ENCODE results near the gene PLA2G4E.
A peak's percentile ranks its signal among the peaks of the same experiment; 100 is the strongest.

PLA2G4E gene

DNA sequence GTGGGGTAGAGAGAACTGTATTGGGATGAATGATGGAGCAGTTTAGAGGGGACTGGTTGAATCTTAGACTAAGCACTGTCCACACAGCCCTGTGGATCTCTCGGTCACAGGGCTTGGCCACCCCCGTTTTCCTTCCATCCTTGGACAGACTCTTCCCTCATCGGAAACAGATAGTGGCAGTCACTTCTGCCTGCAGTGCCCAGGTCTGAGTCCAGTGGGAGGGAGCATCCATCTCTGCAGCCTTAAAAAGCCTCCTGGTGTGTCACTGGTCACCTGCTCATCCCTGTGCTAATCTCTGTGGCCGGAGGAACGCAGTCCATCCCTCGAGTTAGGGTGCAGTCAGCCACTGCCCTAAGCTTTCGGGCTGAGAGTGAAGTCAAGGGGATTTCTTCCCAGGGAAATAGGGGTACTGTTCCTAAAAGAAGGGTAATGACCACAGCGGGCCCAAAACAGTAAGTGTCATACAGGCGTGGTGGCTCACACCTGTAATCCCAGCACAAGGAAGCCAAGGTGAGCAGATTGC is 41.5 kb upstream of the PLA2G4E start:
- Histone ChIP-seq H3K27me3 (replicated peaks; ENCODE audit: control insufficient read depth, insufficient read depth, low read length) (no peaks in the 10 kb centered on the region; the same call in 1 of the 2 replicates), H3K4me3 (replicated peaks; ENCODE audit: low read depth, low read length) (no peak overlapping the region), H3K36me3 (ENCODE audit: control insufficient read depth, insufficient read depth, low read length) (no peaks in the 10 kb centered on the region)
- no peak for TF ChIP-seq CTCF (IDR thresholded peaks at IDR 0.05; ENCODE audit: insufficient read depth, low read length, poor library complexity, severe bottlenecking)
- no peak for DNase-seq (ENCODE audit: extremely low read depth, insufficient read length)

DNA sequence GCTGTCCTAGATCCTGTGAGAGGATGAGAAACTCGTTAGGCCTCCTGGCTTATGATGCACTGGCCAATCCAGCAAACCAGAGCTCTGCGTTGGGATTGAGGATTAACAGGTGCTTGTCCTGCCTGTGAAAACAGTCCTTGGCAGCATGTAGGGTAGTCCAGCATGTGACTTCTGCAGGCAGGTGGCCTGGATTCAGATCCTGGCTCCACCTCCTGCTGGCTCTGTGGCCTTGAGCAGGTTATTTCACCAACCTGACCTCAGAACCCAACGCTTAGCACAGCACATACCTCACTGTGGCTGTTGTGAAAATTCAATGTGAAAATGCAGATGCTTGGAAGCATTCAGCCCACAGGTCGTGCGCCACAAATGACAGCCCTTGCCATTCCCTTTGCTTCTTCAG is 40.0 kb upstream of the PLA2G4E start:
- no peaks in the 10 kb centered on the region for H3K36me3 ChIP-seq (ENCODE audit: control insufficient read depth, insufficient read depth, low read length)
- no peak for DNase-seq (ENCODE audit: extremely low read depth, insufficient read length)
- H3K27me3 ChIP-seq (replicated peaks; ENCODE audit: control insufficient read depth, insufficient read depth, low read length): no peaks in the 10 kb centered on the region; the same call in 1 of the 2 replicates
- no peak for TF ChIP-seq CTCF (IDR thresholded peaks at IDR 0.05; ENCODE audit: insufficient read depth, low read length, poor library complexity, severe bottlenecking)
- no peak overlapping the region for H3K4me3 ChIP-seq (replicated peaks; ENCODE audit: low read depth, low read length)

DNA sequence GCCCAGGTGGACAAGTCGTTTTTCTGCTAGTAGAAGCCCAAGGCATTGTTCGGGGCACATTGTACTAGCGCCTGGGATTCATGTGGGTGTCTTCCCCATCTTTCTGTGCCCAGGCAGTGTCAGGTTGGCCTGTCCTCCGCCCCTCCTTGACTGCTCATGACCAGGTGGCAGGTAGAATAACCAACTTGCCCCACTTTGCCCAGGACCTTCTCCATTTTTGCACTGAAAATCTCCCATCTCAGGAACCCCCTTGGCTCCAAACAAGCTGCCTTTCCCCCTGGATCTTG is 39.6 kb upstream of the PLA2G4E start:
- DNase-seq (ENCODE audit: extremely low read depth, insufficient read length): no peak
- Histone ChIP-seq H3K4me3 (replicated peaks; ENCODE audit: low read depth, low read length) (no peak overlapping the region), H3K36me3 (ENCODE audit: control insufficient read depth, insufficient read depth, low read length) (no peaks in the 10 kb centered on the region), H3K27me3 (replicated peaks; ENCODE audit: control insufficient read depth, insufficient read depth, low read length) (no peaks in the 10 kb centered on the region; the same call in 1 of the 2 replicates)
- no peak for TF ChIP-seq CTCF (IDR thresholded peaks at IDR 0.05; ENCODE audit: insufficient read depth, low read length, poor library complexity, severe bottlenecking)

- Histone ChIP-seq H3K4me3 (replicated peaks; ENCODE audit: low read depth, low read length) (no peak overlapping the region), H3K27me3 (replicated peaks; ENCODE audit: control insufficient read depth, insufficient read depth, low read length) (no peaks in the 10 kb centered on the region; the same call in 1 of the 2 replicates)
- no peak for DNase-seq (ENCODE audit: extremely low read depth, insufficient read length)
Observed at GRCh38 chr15:42059661-42060476, 39.0 kb upstream of the PLA2G4E start.

DNA sequence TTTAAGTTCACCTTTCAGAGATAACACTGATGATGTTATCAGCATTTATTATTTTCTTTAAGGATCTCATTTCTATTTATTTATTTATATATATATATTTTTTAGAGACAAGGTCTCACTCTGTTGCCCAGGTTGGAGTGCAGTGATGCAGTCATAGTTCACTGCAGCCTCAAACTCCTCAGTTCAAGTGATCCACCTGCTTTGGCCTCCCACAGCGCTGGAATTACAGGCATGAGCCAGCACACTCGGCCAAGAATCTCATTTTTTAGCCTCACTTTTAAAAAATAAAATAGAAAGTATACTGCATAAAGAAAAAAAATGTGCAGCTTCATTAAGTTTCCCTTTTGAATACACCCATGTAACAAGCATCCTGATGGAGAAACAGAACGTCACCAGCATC is 37.9 kb upstream of the PLA2G4E start:
- H3K27me3 ChIP-seq (replicated peaks; ENCODE audit: control insufficient read depth, insufficient read depth, low read length): no peaks in the 10 kb centered on the region; the same call in 1 of the 2 replicates
- no peak for DNase-seq (ENCODE audit: extremely low read depth, insufficient read length)
- H3K4me3 ChIP-seq (replicated peaks; ENCODE audit: low read depth, low read length): no peak overlapping the region
- no peaks in the 10 kb centered on the region for H3K36me3 ChIP-seq (ENCODE audit: control insufficient read depth, insufficient read depth, low read length)
- TF ChIP-seq CTCF (IDR thresholded peaks at IDR 0.05; ENCODE audit: insufficient read depth, low read length, poor library complexity, severe bottlenecking): no peak

More at GRCh38 chr15:42059661-42060476, 39.0 kb upstream of the PLA2G4E start:
- peak; percentile 92 for TF ChIP-seq CTCF (IDR thresholded peaks at IDR 0.05; ENCODE audit: insufficient read depth, low read length, poor library complexity, severe bottlenecking)
- H3K36me3 ChIP-seq (ENCODE audit: control insufficient read depth, insufficient read depth, low read length): no peaks in the 10 kb centered on the region
